IPS DF 19.7 (cell line): ENCODE results near the gene NUAK1.

Experiments
- DNase-seq: peaks from one replicate; pipeline ENCODE4 v3.0.0-alpha.2; 2013; ENCODE audit warnings: low read depth, low spot score

Gene NUAK1

DNA sequence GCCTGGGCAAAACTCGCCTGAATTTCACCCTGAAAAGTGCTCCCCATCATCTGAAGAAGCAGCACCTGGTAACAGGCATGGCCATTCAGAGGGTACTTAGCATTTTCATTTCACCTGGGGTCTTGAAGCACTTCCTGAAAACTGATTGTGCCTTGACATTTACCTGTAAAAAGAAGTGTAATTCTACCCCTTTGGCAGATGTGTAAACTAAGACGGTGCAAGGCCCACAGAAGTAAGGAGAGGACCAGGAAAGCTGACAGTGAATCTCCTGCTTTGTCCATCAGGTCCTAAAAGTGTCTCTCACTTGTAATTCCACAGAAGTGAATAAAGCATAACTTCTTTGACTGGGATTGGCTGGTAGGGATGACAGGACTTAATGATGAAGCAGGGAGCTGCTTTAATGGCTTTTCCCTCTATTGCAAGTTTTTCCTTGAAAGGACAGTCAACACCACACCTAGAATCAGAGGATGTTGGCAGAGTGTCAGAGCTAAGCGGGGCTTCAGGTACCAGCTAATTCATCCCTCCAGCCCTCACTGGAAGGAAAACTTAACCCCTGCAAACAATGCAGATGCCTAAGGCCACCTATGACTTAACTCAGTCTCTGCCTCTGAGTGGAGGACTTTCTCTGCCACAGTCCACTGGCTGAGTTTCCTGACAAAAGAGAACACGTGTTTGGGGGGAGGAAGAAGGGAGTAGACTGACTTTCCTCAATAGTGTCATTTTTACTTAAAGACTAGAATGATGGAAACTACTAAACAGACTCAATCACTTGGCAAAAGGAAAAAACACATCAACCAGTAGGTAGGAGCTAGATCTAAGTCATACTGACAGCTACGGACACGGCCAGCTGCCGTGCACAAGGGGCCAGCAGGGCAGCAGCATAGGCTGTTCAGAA, 74.7 kb downstream of the NUAK1 start:
- no peak for DNase-seq

DNA sequence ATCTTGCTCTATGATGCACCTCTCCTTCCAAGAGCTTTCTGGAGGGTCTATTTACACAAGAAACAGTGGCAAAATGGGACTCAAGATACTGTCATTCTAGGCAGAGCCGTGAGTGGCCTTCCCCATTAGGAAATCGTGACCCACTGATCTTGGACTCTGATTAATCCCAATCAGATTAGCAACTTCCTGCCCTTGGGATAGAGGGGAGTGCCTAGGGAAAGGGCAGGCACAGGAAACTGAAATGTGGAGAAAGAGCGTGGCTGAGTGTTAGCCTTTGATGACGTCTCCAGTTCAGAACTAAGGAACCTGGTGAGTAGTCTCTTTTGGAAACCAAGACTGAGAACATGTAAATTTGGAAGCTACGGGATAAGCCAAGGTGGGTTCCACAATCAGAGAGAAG, 76.1 kb downstream of the NUAK1 start:
- no peak for DNase-seq

DNA sequence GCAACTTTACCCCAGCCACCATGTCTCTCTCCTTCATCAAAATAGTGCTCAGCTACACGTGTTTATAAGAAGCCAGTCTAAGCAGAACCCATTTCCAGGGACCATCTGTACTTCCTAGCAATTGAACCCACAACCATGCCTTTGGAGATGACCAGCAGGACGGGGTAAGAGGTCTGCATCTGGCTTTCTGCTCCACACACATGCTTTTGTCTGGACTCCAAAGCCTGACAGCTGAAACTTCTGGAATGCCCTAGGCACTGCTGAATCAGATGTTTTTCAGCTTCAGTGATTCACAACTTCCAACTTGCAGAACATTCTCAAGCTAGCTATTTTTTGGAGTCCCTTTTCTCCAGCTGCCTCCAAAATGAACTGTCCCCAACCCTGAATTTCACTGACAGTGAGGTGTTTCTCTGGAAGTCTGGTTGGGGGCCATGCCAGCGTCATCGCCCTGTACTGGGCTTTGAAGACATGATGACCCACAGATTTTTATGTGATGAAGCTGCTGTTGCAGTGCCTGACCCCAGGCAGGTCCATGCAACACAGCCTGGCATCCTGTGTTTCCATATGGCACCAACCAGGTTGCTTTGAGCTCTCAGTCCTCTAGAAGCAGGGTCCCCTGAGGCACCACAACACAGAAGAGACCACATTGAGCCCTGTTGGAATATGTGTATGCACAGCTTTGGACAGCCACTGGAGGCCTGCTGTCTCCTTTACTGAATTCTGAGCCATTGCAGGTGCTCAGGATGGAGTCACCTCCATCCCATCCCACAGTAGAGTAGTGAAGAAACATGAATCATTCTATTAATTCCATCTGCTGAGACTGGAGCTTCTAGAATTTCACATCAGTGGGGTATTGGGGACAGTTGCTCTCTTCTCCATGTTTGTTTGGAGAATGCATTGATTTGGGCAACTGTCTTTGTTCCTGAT, 80.2 kb downstream of the NUAK1 start:
- no peak for DNase-seq

- DNase-seq = no peak
Observed at GRCh38 chr12:106054049-106054448, 84.7 kb downstream of the NUAK1 start.

DNA sequence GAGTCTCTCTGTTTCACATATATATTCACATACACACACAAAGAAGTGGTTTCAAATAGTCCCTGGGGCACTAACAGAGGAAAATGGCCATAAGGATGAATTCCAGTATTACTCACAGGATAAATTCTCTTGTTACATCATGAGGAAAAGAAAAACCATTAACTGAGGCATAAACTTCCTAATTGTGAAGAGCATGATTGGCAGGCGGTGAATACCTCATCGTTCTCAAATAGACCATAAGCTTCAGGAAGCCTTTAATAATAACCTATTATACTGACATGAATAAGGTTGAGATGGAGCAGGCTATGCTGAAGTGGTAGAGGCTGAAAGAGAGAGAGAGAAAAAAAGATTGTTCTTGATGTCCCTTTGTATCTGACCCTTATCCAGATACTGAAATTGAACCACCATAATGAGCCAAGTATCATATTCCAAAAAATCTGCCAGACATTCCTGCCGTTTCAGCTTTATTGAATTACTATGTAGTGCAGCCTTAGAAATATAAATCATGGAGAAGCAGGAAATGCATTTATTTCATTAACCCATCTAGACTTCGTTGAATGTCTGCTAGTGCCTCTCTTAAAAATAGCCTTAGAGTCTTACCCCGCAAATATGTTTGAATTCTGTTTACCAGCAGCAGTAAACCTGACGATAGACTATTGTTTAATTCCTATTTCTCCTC, 86.8 kb downstream of the NUAK1 start:
- no peak for DNase-seq

GRCh38 chr12:106049546-106049945, 89.2 kb downstream of the NUAK1 start:
- DNase-seq = no peak

- no peak for DNase-seq
Observed at GRCh38 chr12:106049105-106049504, 89.6 kb downstream of the NUAK1 start.

GRCh38 chr12:106048676-106049075, 90.1 kb downstream of the NUAK1 start:
- DNase-seq = no peak

DNA sequence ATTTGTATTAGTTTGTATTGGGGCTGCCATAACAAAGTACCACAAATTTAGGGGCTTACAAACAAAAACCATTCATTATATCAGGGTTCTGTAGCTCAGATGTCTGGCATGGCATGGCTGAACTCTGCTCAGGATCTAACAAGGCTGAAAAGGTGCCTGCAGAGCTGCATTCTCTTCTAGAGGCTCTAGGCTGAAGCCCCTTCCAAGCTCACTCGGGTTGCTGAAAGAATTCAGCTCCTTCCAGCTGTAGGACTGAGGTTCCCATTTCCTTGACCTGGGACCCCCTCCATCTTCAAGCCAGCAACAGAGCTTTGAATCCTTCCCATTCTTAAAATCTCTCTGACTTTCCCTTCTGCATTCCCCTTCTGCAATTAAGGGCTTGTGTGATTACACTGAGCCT, 90.7 kb downstream of the NUAK1 start:
- no peak for DNase-seq

DNA sequence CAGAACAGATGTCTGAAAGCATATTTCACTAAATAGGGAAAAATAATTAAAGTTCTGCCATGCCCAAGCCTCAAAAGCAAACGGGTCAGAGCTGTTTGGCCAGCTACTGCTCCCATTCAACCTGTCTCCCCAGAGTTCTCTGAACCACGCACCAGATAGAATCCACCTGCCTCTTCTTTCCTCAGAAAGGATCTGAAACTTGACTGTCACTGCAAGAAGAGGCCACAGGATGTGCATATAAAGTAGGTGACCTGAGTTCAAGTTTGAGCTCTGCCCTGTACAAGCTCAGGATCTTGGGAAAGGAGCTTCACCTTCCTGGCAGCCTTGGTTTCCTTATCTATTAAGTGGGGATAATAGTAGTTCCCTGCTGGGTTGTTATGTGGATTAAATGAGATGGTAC, 91.8 kb downstream of the NUAK1 start:
- DNase-seq = no peak

GRCh38 chr12:106046301-106046846, 92.4 kb downstream of the NUAK1 start:
- no peak for DNase-seq

DNA sequence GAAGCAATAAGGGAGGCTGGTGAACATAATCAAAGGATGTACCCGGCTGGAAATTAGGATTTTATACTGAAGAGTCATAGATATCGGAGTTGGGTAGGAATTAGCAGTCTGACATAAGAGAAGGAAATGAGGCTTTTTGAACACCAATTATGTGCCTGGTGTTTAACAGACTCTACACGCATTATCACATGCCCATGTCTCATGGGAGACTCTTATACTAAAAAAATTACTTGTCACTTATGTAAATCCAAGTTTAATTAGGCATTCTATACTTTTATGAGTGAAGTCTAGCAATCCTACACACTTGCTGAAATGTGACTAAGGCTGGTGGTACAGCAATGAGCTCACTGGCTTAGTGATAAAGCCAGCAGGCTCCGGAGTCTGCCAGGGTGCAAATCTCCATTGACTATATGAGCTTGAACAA, 93.5 kb downstream of the NUAK1 start:
- no peak for DNase-seq

- DNase-seq = no peak
Observed at GRCh38 chr12:106044773-106045172, 94.0 kb downstream of the NUAK1 start.

GRCh38 chr12:106042037-106042436, 96.7 kb downstream of the NUAK1 start:
- no peak for DNase-seq

GRCh38 chr12:106040521-106040920, 98.2 kb downstream of the NUAK1 start:
- DNase-seq = no peak

DNA sequence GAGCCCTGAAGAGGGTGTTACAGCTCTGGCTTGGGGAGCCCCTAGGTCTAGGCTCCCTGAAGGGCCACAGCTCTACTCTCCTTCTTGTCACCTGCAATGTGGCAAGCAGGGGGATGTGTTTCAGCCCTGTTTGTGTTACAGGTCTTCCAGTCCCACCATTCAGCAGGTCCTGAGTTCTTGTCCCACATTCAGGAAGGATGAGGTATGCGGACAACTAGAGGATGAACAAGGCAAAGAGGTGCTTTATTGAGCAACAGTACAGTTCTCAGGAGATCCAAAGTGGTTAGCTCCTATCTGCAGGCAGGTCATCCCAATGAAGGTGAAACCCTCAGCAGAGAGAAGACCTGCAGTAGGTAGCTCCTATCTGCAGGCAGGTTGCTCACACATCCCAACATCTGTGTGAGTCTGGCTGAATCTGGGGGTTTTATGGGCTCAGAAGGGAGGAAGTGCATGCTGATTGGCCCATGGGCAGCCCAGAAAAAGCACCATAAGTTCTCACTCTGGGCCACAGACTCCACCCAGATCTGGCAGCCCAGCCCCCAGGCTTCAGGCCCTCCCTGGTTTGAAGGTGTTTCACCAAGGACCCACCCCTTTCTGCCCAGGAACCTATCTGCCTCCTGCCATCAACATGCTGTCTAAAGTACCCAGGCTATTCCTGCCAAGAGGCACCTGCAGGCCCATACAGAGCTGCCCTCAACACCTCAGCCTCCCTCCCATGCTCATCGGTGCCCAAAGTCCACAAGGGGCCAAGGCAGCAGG, 98.9 kb downstream of the NUAK1 start:
- DNase-seq = no peak

DNA sequence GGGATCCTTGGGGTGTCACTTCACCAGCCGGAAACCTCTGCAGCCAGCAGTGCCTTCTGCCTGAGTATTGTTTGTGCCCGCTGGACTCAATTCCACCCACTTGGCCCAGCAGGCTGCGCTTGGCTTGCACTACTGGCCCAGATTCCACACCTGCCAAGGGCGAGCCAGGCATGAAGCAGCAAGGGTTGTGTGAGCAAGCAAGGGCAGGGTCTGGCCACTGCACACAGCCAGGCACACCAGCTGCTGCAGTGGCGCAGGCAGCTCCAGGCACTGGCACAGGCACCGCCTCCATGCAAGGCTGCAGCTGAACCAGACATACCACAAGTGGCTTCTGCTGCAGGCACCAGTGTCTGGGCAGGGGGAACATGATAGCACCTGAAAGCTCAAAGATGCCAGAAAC, 99.5 kb downstream of the NUAK1 start:
- no peak for DNase-seq

DNA sequence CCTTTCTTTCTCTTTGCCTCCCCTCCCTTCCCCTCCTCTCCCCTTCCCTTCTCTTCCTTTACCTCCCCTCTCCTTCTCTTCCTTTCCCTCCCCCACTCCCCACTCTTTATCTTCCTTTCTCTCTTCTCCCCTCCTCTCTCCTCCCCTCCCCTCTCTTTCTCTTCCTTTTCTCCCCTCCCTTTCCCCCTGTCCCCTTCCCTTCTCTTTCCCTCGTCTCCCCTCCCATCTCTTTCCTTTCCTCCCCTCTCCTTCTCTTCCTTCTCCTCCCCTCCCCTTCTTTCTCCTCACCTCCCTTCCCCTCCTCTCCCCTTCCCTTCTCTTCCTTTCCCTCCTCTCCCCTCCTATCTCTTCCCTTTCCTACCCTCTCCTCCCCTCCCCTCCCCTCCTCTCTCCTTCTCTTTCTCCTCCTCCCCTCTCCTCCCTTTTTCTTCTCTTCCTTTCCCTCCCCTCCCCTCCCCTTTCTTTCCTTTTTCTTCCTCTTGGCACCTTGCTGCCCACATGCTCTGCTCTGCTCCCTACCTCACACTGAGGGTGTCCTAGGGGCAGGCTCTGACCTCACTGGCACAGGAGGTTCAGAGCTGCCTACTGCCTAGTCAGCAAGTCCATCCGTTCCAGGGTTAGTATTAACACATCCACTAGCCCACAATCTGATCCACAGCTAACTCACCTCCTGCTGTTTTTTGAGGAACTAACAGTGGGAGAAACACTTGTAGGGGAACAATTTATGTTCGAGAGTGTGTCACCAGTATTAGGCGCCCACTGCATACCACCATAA, 101.0 kb downstream of the NUAK1 start:
- no peak for DNase-seq

DNA sequence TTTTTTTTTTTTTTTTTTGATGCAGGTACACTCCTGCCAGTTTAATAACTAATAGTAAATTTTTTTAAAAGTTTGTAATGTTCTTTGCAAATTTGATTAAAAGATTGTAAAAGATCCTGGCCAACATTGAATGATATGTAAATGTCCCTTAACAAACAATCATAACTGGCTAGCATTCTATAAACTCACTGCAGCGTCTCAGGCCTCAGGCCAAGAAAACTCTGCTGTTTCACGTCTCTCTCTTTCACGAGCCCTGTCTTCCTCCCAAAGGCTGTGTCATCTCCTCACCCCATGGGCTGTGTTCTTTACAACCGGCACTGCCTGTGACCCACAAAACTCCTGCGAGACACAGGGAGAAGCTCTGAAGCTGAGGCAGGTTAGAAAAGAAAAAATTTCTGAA, 103.3 kb downstream of the NUAK1 start:
- DNase-seq = no peak

DNA sequence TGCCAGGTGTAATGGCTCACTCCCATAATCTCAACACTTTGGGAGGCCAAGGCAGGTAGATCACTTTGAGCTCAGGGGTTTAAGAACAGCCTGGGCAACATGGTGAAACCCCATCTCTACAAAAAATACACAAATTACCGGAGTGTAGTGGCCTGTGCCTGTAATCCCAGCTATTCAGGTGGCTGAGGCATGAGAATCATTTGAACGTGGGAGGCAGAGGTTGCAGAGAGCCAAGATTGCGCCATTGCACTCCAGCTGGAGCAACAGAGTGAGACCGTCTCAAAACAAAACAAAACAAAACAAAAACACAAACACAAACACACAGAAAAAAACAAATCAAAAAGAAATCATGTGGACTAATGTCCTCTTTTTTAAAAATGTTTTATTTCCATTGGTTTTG, 104.4 kb downstream of the NUAK1 start:
- no peak for DNase-seq
